ENCODE data around the gene FIGNL1.

FIGNL1 gene

GRCh38 chr7:50394315-50394714 lies 55.8 kb downstream of the FIGNL1 start:
- no peak for FAIRE-seq
